Activated CD4-positive, CD25-positive, alpha-beta regulatory T cell treated with anti-CD3 and anti-CD28 coated beads, Interleukin-2, amount 50 U/mL, for 72 hours (primary cell): ENCODE data around the gene ZDHHC5.

ENCODE experiments used
- DNase-seq: peaks from one replicate; pipeline ENCODE4 v3.0.0; 2021

ZDHHC5 gene

GRCh38 chr11:57667736-57668433, at the start of gene ZDHHC5:
Gene ZDHHC5 (plus strand): TSS chr11:57668114. CDS start chr11:57673091, 4,977 bp downstream.
- peak; percentile 97 for DNase-seq

DNA sequence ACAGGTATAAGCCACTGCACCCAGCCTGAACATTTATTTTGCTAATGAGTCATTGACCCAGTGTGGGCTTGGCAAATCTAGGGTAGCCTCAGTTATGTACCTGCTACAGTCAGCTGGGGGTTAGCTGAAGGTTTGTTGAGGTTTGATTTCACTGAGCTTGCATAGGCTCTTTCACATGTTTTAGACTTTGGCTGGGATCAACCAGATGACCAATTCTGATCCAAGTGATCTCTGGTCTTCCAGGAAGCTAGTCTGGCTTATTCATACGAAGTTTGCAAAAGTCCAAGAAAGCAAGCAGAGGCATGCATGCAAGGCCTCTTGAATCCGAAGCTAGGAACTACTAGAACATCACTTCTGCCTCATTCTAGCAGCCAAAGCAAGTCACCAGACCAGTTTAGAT, 49.5 kb upstream of the ZDHHC5 start:
- DNase-seq = no peak

DNA sequence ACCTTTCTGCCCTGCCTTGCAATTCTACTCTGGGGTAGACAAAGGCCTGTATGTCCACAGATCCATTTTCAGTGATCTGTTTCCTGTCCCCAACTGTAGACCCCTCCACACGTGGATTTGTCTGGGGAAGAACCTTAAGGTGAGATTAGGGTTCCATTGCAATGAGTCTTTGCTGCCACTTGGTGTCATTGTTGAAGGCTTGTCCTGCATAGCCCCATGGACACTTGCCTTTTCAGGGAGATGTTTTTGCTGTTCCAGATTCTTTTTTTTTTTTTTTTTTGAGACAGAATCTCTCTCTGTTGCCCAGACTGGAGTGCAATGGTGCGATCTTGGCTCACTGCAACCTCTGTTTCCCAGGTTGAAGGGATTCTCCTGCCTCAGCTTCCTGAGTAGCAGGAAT, 48.6 kb upstream of the ZDHHC5 start:
- no peak for DNase-seq

DNA sequence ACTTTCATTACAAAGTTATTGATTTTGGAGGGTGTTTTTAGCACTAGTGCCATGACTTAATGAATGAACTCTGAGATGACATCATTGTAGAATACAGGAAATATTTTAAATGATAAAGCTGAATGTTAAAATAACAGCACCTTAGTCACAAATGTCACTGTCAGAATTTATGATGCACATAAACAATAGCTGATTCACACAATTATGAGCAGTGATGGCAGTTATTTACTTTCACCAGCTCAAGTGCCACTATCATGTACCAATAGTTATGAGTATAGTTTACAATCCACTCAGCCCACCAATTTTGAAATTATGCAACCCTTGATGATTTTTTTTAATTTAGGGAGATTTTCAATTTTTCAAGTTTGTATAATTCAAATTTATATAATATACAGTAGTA, 47.4 kb upstream of the ZDHHC5 start:
- no peak for DNase-seq

GRCh38 chr11:57622263-57622662, 45.7 kb upstream of the ZDHHC5 start:
- DNase-seq = no peak

- no peak for DNase-seq
Observed at GRCh38 chr11:57624864-57625263, 43.0 kb upstream of the ZDHHC5 start.

- DNase-seq = no peak
Observed at GRCh38 chr11:57626895-57627294, 41.0 kb upstream of the ZDHHC5 start.

DNA sequence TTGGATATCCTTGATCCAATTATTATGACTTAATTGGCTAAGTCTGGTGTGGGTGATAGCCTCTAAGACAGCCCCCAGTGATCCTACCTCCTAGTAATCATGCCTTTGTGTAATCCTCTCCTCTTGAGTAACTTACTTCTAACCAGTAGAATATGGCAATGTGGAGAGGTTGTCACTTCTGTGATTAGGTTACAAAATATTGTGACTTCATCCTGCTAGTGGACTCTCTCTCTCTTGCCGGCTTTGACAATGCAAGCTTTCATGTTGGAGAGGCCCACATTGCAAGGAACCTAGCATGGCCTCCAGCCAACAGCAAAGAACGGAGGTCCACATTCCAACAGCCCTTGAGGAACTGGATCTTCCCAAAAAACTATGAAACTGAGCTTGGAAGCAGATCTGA, 37.7 kb upstream of the ZDHHC5 start:
- DNase-seq = no peak

GRCh38 chr11:57632116-57632515, 35.8 kb upstream of the ZDHHC5 start:
- DNase-seq = no peak

GRCh38 chr11:57633394-57634070, 34.4 kb upstream of the ZDHHC5 start:
- DNase-seq = no peak

DNA sequence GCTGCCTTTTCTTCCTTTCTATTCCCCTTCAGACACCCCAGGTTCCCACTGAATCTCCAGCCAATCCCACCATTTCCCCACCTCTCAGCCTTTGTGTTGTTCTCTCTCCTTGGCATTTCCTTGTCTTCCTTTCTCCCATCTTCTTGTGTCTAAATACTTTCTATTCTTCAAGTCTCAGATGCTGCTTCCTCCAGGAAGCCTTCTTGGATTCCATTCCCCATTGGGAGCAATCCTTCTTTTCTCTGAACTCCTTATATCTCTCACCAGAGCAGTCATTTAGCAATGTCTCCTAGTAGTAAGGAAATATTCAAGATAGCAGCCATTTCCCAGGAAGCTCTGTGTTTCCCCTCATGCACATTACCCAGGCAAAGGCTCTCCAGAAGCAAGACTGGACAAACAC, 33.6 kb upstream of the ZDHHC5 start:
- no peak for DNase-seq

DNA sequence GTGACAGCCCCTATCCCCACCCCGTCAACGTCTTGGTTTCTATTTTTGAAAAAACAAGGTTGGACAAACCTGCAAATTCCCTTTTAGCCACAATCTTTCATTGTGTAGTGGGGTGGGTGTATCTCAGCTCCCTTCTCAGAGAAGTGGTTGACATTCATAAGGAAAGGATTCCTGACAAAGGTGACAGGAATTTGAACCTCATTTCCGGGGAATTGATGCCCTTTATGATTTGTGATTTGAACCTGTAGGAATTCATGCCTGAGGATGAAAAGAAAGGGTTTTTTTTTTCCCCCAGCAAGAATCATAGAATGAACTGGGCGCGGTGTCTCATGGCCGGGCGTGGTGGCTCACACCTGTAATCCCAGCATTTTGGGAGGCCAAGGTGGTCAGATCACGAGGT, 32.7 kb upstream of the ZDHHC5 start:
- DNase-seq = no peak

- no peak for DNase-seq
Observed at GRCh38 chr11:57637626-57638004, 30.3 kb upstream of the ZDHHC5 start.

GRCh38 chr11:57638005-57638781, 29.7 kb upstream of the ZDHHC5 start:
- DNase-seq = no peak

- DNase-seq = no peak
Observed at GRCh38 chr11:57638811-57639320, 29.0 kb upstream of the ZDHHC5 start.

DNA sequence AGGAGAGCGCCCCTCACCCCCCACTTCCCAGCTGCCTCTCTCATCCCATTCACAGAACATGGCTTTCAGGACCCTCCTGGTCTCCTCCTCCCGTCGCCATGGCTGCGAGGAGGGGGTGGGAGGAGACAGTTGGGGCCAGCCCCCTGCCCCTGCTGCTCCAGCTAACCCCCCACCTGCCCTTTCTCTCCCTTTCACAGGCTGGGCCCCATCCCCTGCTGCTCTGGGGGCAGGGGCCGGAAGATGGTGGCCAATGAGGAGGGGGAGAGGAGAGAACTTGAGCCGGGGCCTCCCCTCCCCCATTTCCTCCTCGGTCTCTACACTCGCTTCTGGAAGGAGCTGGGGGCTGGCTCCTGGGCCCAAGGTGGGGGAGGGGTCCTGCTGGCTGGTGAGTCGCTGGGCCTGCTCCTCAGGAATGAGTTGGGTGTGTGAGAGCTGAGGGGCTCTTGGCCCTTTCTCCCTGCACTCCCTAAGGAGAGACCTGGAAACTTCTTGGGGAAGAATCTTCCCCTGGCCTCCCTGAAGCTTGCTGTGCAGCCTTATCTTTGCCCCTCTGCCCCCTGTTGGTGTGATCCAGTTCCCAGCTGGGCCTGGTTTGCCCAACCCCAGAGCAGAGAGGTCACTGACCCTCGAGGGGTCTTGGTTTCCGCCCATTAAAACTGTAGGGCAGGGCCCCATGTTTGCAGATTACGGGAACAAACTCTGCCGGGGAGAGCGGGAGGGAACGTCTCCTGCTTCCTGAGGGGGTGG, 28.4 kb upstream of the ZDHHC5 start:
- DNase-seq = no peak

GRCh38 chr11:57640068-57640800, 27.7 kb upstream of the ZDHHC5 start:
- no peak for DNase-seq

DNA sequence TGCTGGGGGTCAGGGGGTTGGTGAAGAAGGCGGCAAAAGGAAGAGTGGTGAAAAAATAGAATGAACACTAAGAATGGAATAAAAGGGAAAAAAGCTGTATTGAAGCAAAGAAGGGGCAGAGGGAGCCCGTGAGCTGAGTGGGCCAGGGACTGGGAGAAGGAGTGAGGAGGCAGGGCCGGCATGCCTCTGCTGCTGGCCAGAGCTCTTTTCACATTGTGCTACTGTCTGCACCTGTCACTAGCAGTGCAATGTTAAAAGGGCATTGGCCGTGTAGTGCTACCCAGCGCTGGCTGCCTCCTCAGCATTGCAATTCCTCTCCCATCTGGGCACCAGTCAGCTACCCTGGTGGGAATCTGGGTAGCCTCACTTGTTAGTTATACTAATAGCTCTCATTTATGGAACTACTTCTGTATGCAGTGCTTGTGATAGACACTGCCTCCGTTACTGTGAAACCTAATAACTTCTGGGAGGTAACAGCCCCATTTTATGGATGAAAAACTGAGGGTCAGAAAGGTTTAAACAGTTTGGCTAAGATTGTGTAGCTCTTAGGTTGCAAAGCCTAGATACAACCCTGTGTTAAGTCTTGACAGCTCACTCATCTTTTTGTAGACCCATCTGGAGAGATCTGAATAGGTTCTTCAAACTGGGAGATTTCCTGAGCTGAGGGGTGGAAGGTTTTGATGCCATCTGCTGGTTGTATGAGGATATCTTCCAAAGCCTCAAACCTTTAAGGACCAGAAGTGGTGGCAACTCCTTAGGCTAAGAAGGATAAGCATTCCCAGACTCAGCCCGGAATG, 26.7 kb upstream of the ZDHHC5 start:
- DNase-seq = no peak

GRCh38 chr11:57643802-57644201, 24.1 kb upstream of the ZDHHC5 start:
- no peak for DNase-seq

GRCh38 chr11:57644748-57645688, 22.9 kb upstream of the ZDHHC5 start:
- peak; percentile 84 for DNase-seq
